OCI-LY1 (cell line): ENCODE measurements around the gene TAB2.

ENCODE experiments used
- CTCF ChIP-seq: fragments of 200-600 bp; sonication (generic), shearing (Covaris generic); IDR thresholded peaks from 2 replicates; pipeline ENCODE4 v1.5.1; 2017; ENCODE audit warnings: mild to moderate bottlenecking, antibody characterized with exemption, low read length, moderate library complexity, mixed read lengths
- EZH2 ChIP-seq: fragments of 200-600 bp; sonication (generic), shearing (Covaris generic); IDR thresholded peaks from 2 replicates; pipeline ENCODE4 v1.8.0; 2017; ENCODE audit warnings: borderline replicate concordance, mixed run types, mild to moderate bottlenecking, antibody characterized with exemption, low read length, moderate library complexity, mixed read lengths

GRCh38 chr6:149318581-149319286 lies 1.2 kb downstream of the TAB2 start:
- no peak for TF ChIP-seq CTCF
- TF ChIP-seq EZH2: no peak
